HG03521 (cell line): ENCODE data around the gene HYAL4.
"Not testable (repeated sequence)": the region's sequence is repeated elsewhere in the genome, so short reads cannot be mapped to it uniquely, and the experiment has no call there.

Source experiments
- ATAC-seq: cut with Tn5 transposase; IDR thresholded peaks from one replicate; pipeline ENCODE4 v1.9.1; 2021; ENCODE audit warnings: mild to moderate bottlenecking, moderate library complexity; ENCODE audit not compliant: unreplicated experiment

The HYAL4 gene

DNA sequence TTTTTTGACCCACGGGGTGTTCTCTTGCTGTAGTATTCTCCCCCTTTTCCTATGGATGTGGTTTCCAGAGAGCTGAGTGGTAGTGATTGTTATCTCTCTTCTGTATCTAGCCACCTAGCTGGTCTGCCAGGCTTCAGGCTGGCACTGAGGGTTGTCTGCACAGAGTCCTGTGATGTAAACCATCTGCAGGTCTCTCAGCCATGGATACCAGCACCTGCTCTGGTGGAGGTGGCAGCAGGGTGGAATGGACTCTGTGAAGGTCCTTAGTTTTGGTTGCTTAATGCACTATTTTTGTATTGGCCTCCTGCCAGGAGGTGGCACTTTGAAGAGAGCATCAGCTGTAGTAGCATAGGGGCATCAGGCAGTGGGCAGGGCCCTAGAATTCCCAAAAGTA is 851 bp downstream of the HYAL4 start:
- ATAC-seq: no peak

DNA sequence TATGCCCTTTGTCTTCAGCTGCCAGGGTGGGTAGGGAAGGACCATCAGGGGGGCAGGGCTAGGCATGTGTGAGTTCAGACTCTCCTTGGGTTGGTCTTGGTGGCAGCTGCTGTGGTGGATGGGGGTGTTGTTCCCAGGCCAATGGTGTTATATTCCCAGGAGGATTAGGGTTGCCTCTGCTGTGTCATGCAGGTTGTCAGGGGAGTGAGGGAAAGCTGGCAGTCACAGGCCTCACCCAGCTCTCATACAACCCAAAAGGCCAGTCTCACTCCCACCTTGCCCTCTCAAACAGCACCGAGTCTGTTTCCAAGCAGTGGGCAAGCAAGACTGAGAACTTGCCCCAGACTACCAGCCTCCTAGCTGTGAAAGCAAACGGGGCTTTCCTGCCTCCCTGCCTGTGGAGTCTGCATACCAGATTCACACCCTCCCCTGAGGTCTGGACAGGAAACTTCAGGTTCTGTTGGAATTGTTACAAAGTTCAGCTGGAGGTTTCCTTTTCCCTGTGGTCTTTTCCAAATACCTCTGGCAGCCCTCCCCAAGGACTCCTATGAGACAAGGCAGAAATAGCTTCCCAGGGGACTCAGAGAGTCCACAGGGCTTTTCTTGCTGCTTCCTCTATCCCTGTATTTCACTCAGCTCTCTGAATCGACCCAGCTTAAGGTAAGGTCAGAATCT is 1.4 kb downstream of the HYAL4 start:
- no peak for ATAC-seq

DNA sequence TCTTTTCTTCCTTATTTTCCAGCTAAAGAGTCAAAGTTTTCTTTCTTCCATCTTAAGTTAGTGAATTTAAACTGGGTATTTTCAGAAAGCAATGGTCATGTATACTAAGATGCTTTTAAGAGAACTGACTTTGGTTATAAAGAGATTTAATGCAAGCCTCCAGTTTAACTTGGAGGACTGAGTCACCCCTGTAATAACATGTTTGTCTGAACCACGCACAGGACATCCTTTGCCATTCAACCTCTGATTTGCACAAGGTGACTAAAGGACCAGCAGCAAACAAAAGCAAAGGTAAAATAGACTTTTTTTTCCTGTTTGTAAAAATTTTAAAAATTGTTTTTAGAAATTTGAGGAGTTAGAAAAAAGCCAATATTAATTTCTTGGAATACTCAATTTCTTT is 2.9 kb downstream of the HYAL4 start:
- no peak for ATAC-seq

DNA sequence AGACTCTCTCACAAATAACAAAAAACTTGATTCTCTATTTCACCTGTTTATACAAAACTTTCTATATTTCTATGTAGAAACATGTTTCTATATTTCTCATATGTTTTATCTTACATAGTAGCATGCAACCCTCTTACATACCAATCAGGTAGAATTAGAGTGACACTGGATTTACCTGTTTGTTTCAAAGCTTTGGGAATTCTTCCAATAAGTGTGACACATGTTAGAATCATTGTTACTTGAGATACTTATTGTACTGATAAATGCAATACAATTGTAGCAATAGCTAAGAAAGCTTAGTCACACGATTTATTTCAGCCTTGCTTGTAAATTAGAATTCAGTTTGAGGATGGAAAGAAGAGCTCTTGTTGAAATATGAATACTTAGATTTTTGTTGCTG is 4.9 kb downstream of the HYAL4 start:
- ATAC-seq: no peak

DNA sequence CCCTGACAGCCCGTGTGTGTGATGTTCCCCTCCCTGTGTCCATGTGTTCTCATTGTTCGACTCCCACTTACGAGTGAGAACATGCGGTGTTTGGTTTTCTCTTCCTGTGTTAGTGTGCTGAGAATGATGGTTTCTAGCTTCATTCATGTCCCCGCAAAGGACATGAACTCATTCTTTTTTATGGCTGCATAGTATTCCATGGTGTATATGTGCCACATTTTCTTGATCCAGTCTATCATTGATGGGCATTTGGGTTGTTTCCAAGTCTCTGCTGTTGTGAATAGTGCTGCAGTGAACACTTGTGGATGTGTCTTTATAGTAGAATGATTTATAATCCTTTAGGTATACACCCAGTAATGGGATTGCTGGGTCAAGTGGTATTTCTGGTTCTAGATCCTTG is 6.4 kb downstream of the HYAL4 start:
- ATAC-seq: not testable (repeated sequence)

DNA sequence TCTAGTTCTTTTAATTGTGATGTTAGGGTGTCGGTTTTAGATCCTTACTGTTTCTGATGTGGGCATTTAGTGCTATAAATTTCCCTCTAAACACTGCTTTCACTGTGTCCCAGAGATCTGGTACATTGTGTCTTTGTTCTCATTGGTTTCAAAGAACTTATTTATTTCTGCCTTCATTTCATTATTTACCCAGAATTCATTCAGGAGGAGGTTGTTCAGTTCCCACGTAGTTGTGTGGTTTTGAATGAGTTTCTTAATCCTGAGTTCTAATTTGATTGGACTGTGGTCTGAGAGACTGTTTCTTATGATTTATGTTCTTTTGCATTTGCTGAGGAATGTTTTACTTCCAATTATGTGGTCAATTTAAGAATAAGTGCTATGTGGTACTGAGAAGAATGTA is 9.3 kb downstream of the HYAL4 start:
- not testable (repeated sequence) for ATAC-seq

DNA sequence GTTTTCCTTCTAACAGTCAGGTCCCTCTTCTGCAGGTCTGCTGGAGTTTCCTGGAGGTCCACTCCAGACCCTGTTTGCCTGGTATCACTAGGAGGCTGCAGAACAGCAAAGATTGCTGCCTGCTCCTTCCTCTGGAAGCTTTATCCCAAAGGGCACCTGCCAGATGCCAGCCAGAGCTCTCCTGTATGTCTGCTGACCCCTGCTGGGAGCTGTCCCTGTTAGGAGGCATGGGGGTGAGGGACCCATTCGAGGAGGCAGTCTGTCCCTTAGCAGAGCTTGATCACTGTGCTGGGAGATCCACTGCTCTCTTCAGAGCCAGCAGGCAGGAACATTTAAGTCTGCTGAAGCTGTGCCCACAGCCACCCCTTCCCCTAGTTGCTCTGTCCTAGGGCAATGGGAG is 11.5 kb downstream of the HYAL4 start:
- ATAC-seq: not testable (repeated sequence)

DNA sequence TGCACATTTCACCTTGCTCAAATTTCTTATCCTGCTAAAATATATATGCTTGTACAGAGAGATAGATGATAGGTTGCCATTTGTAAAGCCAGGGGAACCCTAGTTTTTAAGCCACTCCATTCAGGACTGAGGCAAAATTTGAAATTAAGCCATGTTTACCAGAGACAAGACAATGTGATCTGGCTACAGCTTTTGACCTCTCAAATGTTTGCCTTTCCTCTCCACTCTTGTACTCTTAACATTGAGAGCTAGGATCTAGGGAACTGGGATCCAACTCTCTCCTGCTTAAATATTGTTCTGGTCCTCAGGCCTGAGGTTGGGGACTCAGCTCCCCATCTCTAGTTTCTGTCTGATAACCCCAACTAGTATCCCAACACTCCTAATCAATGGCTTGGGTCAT is 15.9 kb downstream of the HYAL4 start:
- ATAC-seq: no peak

DNA sequence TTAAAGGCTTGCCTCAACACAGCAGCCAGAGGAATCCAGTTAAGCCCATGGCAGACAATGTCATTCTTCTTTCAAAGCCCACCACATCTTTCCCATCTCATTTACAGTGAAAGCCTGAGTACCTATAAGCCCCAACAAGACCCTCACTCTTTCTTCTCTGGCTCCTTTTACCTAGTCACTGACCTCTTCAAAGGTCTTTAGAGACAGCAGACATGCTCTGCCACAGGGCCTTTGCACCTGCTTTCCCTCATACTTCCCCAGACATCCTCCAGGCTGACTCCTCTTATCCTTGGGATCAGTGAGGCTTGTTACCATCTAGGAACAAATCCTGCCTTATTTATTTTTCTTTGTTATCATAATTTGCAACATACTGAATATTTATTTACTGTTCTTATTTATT is 17.8 kb downstream of the HYAL4 start:
- ATAC-seq: no peak

DNA sequence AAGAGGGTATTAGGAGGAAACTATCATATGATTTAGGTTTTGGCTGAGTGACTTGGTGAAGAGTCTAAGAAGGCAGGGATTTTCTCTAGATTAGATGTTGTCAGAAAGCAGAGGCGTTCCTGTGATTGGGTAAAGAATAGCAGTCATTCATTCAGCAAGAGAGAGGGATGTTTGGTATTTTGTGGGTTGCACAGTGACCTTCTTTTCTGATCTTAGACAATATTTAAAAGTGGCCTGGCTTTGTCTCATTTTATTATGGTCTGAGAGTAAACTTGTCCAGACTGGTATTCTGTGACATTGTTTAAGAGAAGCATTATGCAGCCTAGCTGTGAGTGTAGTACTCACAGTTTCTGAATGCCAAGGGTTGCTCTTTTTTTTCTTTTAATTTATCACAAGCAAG is 18.5 kb downstream of the HYAL4 start:
- no peak for ATAC-seq

DNA sequence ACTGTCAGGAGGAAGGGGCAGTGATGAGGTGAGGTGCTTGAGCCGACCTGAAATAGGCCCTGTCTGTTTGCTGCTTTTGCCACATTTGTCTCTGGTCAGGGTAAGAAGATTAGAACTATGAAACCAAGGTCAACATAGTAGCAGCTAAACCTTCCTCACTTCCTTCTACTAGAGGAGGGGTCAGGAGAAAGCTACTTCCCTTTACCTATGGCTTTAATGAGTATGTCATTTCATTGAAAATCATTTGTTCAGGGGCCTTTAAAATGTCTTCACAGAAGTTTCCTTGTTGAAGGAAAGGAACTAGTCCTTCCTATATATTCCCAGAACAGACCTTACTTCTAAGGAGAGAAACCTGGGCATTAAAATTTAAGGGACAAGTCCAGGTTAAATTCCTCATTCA is 19.0 kb downstream of the HYAL4 start:
- no peak for ATAC-seq

DNA sequence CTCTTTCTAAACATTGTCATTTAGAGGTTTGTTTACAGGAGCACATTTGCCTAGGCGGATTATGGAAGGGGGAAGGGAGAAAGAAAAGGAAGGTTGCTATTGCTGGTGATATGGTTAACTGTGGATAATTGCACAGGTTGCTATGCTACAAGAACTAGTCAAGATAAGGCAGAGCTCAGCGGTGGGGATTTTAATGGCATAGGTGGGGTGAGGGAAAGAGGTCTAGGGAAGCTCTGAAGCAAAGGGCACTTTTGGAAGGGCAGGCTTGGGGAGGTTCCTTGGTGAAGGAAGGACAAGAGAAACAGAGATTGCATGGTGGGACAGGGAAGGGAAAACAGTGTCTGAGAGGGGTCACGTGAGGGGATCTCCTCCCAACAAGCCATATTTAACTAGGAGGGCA is 19.5 kb downstream of the HYAL4 start:
- ATAC-seq: no peak

DNA sequence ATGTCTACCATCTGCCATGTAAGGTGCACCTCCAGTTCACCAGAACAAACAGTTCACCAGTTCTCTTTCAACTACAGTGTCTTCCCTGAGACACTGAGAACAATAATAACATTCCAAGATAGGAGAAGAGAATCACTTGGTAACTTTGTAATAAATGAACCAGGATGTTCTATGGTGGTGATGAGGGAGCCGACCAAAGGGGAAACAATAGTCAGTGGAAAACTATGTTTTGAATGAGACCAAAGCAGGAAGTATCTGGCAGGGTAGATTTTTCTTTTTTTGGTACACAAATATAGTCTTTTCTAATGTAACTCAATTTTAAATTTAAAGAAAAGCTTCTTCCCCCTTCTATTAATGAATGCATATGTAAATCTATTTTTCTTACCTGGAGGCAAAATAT is 20.0 kb downstream of the HYAL4 start:
- no peak for ATAC-seq

DNA sequence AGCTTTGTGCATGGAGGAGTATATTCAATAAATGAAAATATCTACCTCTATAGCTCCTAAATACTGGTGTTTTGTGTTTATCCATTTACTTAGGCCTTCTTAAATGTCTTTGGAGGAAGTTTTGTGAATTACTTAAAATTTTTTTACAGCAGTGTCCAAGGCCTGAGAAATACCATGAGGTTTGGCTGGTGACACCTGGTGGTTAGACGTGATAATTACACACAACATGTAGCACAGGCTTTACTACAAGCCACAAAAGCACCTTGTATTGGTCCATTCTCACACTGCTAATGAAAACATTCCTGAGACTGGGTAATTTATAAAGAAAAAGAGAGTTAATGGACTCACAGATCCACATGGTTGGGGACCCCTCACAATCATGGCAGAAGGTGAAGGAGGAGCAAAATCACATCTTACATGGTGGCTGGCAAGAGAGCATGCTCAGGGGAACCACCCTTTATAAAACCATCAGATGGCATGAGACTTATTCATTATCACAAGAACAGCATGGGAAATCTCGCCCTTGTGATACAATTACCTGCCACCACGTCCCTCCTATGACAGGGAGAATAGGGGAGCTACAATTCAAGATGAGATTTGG is 20.6 kb downstream of the HYAL4 start:
- ATAC-seq: peak; percentile 80

DNA sequence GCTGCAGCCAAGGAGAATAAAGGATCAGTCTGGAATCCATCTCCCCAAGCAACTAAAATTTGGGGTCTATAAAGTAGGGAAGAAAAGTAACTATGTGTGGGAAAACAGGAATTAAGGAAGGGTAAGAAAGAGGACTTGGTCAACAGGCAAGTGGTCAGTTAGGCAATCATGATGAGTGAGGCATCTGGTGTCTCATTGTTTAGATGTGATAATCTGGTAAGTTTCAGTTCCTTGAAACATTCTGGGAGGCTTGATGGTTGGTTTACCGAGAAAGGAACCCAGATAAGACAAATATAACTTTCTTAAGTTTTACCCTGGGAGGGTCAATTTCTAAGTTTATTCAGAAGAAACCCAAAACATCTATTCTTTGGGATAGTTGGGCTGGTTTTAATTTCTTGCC is 22.3 kb downstream of the HYAL4 start:
- ATAC-seq: no peak

DNA sequence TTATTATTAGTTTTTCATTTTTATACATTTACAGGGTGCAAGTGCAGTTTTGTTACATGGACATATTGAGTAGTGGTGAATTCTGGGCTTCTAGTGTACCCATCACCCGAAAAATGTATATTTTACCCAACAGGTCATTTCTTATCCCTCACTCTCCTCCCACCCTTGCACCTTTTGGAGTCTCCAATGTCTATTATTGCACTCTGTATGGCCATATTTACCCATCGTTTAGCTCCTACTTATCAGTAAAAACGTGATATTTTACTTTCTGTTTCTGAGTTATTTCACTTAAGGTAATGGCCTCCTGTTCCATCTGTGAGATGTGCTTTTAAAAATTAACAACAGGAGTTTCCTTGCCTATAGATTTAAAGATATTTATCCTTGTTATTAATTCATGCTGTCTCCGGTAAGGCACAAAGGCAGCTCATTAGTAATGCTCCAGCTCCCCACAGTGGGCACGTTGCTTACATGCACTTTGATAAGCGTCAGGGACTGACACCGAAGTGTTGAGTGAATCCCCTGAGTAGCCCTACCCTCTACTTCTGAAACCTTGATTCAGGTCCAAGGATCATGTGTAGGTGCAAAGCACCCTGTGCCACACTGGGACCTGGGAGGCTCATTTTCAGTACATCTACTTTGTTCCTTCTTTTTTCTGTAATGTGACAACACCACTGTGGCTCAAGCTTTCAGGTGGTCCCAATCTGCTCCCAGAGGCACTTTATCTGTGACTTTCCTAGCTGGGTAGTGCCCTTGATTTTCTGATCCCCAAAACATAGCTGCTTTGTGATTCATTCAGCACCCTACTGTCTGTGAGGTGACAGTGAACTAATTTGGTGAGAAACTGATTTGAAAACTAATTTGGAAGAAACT is 27.3 kb downstream of the HYAL4 start:
- ATAC-seq: peak; percentile 81

DNA sequence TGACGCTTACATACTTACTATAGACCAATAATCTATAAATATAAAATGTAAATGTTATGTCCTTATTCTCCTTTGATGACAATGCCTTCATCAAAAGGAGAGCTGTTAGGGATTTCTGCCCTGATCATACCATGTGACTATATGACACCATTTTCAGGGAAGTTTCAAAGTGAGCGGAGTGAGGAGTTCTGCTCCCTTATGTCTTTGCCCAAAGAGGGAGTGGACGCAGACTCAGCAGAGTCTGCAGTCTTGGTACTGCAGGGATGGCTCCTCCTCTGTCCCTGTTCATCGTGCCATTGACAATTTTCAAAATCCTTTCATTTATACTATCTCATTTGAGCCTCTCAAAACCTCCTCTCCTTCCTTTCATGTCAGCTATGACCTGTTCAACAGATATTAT is 27.9 kb downstream of the HYAL4 start:
- ATAC-seq: no peak

DNA sequence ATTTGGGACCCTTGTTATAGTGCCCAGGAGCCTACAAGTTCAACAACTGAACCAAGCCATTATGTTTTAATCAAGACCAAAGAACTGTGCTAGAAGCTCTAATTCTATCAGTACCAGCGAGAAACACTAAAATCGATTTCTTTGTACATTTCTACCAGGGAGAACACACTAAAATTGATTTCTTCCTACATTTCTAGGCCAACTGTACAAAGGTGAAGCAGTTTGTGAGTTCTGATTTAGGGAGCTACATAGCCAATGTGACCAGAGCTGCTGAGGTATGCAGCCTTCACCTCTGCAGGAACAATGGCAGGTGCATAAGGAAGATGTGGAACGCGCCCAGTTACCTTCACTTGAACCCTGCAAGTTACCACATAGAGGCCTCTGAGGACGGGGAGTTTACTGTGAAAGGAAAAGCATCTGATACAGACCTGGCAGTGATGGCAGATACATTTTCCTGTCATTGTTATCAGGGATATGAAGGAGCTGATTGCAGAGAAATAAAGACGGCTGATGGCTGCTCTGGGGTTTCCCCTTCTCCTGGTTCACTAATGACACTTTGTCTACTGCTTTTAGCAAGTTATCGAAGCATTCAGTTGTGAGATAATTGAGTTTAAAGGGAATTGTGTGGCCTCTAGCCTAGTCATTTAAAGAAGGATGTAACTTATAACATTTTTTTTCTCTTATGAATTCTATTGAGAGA is 31.7 kb downstream of the HYAL4 start:
- no peak for ATAC-seq

DNA sequence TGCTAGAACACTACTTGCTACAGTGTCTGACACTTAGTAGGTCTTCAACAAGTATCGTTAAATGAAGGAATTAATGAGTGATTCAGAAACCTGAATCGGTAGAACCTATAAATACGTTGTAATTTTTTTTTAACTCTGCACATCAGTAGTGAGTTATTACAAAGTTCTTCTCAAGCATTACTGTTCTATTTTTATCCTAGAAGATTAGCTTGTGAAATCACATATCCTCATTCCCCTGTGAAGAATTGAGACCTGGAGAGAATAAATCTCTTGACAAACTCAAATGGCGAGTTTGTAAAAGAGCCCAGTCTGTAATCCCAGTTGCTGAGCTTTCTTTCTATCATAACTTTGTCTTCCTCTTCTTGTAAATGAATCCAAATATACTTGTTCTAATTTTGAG is 34.7 kb downstream of the HYAL4 start:
- no peak for ATAC-seq

DNA sequence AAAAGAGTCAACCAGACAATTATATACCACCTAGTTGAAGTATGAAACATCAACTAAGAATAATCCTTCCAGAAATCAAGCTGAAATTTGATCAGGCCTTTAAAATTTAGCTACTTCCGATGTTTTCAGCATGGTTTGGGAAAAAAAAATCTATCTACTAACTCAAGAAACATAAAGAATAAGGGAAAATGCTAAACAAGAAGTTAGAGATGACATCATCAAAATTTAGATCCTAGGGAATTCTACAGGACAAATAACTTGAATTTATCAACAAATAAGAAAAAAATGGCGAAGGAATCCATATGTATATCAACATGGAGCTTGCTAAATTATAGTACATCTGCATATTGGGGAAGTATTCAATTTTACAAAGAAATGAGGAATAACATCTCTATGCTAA is 36.3 kb downstream of the HYAL4 start:
- no peak for ATAC-seq

DNA sequence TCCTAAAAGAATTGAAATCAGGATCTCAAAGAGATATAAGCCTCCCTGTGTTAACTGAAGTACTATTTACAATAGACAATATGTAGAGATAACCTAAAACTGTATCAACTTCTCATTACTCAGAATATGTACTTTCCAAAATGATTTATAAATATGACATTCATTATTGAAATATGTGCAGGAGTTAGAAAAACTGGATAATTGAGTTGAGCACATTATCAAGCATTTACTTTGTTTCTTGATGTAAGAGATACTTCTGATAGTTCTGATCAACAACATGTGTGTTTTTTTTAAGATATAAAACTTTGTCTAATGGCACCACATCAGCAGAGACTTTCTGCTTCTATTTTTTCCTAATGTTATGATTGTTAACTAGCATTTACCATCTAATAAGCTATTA is 38.2 kb downstream of the HYAL4 start:
- no peak for ATAC-seq

DNA sequence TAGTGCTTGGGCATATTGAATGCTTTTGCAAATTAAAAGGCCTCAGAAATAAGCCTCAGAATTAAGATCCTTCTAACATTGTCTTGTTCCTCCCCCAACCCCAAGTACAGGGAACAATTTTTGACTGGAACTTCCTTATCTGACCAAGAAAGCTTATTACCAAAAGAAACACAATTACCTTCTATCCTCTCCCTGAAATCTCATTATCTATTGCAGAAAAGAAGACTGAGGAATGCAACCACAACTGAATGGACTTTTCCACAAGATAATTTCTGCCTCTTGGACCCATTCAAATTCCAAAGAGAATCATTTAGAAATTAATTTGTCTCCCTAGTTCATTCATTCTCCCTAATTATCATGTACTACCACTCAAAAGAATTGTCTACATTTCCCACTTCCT is 43.2 kb downstream of the HYAL4 start:
- no peak for ATAC-seq
